Myometrial cell (primary cell): Measurements from ENCODE around the gene TRAK1. TPM values are rescaled to one million over a fixed set of nuclear protein-coding genes. Genes with fewer than 3 reads are reported as not detected.

Experiments
- total RNA-seq: library from RNA; depleted of rRNA; stranded (reverse); fragments of >200 nt; gene quantifications from 2 replicates; pipeline ENCODE4 v1.2.3, GENCODE V29; 2015

The TRAK1 gene
- total RNA-seq: 18.7 and 21.1 TPM in 2 replicates

GRCh38 chr3:42090973-42091731 is at the start of gene TRAK1:
Gene TRAK1, plus strand, starts transcription at chr3:42091357. Its CDS starts 113 bp downstream, at chr3:42091470.

GRCh38 chr3:42266085-42266484 is 174.9 kb downstream of the TRAK1 start, which contains the start of gene CCK:
Gene CCK, minus strand, starts transcription at chr3:42266185. Its CDS starts 2,555 bp downstream, at chr3:42263630.

Other genes with a start within 250 kb of the TRAK1 start
- 7.6 and 11.0 TPM in 2 replicates for gene ULK4, start 129.3 kb upstream of the TRAK1 start, total RNA-seq
- gene CCK, start 174.8 kb downstream of the TRAK1 start, total RNA-seq: not detected in 2 replicates